Uterus (tissue), 2 donors: ENCODE results near the gene ZBP1.

Source experiments
- CTCF ChIP-seq, 4 experiments: fragments of 200-600 bp in 2 of 4; fragments of 450-650 bp in 2 of 4; sonication (generic) in 2 of 4; IDR thresholded peaks; one replicate each; pipeline ENCODE4 v1.5.1; 2016 to 2019; ENCODE audit warnings: antibody characterized with exemption in 4 of 4, mild to moderate bottlenecking in 2 of 4, moderate library complexity in 1 of 4
- POLR2A ChIP-seq, 2 donors: fragments of 450-650 bp; IDR thresholded peaks; one replicate each; pipeline ENCODE4 v1.6.1; 2016; ENCODE audit warnings: antibody characterized with exemption in 2 of 2, mild to moderate bottlenecking in 1 of 2, moderate library complexity in 1 of 2

GRCh38 chr20:57598060-57598459 lies 22.2 kb downstream of the ZBP1 start:
- TF ChIP-seq CTCF (IDR thresholded peaks at IDR 0.05) = no peak
- no peak for TF ChIP-seq POLR2A (IDR thresholded peaks at IDR 0.05)
